ENCODE results near the gene TLCD1. TPM values are rescaled to one million over a fixed set of nuclear protein-coding genes. Genes with fewer than 3 reads are reported as not detected.

The TLCD1 gene
- total and polyA plus RNA-seq, 7 donors, result 0.68 to 2.4 (median 1.1) TPM; not detected in 1

- no peaks in the 10 kb centered on the region for H3K4me1 ChIP-seq
- ATAC-seq (no peak), DNase-seq (no peak)
- no peaks in the 10 kb centered on the region for H3K9me3 ChIP-seq
- H3K27ac ChIP-seq, result no peak overlapping the region
- no peak overlapping the region for H3K4me3 ChIP-seq
- H3K27me3 ChIP-seq (ENCODE audit: insufficient read depth in 3 of 3, low read length in 2 of 3), result no peaks in the 10 kb centered on the region
- TF ChIP-seq CTCF (IDR thresholded peaks at IDR 0.05), result no peak
- intact Hi-C loops (cut with DNase I), result no loop called here
- H3K36me3 ChIP-seq (ENCODE audit: insufficient read depth in 1 of 2, low read depth in 1 of 2), result peaks cover 40 to 100% of the 10 kb centered on the region in 2 donors
- 78 to 85% (median 81%) methylated on average over 4 of the region's 4 CpGs for WGBS, 3 donors
These were observed 39.7 kb downstream of the TLCD1 start for GRCh38 chr17:28686296-28686695.

GRCh38 chr17:28685366-28685765, 40.7 kb downstream of the TLCD1 start:
- Histone ChIP-seq H3K9me3 (no peaks in the 10 kb centered on the region), H3K36me3 (ENCODE audit: insufficient read depth in 1 of 2, low read depth in 1 of 2) (peaks cover 45 to 100% of the 10 kb centered on the region in 2 donors), H3K27ac (peak overlapping the region; percentile 10), H3K4me1 (no peaks in the 10 kb centered on the region), H3K27me3 (ENCODE audit: insufficient read depth in 3 of 3, low read length in 2 of 3) (no peaks in the 10 kb centered on the region), H3K4me3 (no peak overlapping the region)
- intact Hi-C loops (cut with DNase I), result no loop called here
- 89 to 90% (median 90%) methylated on average over 5 of the region's 5 CpGs for WGBS, 3 donors
- DNase-seq (no peak), ATAC-seq (no peak)
- TF ChIP-seq CTCF (IDR thresholded peaks at IDR 0.05), result no peak

GRCh38 chr17:28684963-28685362, 41.1 kb downstream of the TLCD1 start:
- H3K36me3 ChIP-seq (ENCODE audit: insufficient read depth in 1 of 2, low read depth in 1 of 2), result peaks cover 44 to 100% of the 10 kb centered on the region in 2 donors
- ATAC-seq (peak; percentile 75 to 92 (median 78)), DNase-seq (peak in 1 of 2 donors; percentile 66)
- H3K4me1 ChIP-seq, result no peaks in the 10 kb centered on the region
- peak; percentile 30 for TF ChIP-seq CTCF (IDR thresholded peaks at IDR 0.05)
- no peaks in the 10 kb centered on the region for H3K27me3 ChIP-seq (ENCODE audit: insufficient read depth in 3 of 3, low read length in 2 of 3)
- H3K9me3 ChIP-seq, result no peaks in the 10 kb centered on the region
- H3K27ac ChIP-seq, result peak overlapping the region; percentile 10
- no peak overlapping the region for H3K4me3 ChIP-seq
- intact Hi-C loops (cut with DNase I), result no loop called here
- WGBS, 3 donors, result 23 to 54% (median 43%) methylated on average over 3 of the region's 3 CpGs

GRCh38 chr17:28682655-28683054, 43.4 kb downstream of the TLCD1 start:
- Histone ChIP-seq H3K27me3 (ENCODE audit: insufficient read depth in 3 of 3, low read length in 2 of 3) (no peaks in the 10 kb centered on the region), H3K4me1 (no peaks in the 10 kb centered on the region), H3K36me3 (ENCODE audit: insufficient read depth in 1 of 2, low read depth in 1 of 2) (peaks cover 42 to 100% of the 10 kb centered on the region in 2 donors), H3K9me3 (no peaks in the 10 kb centered on the region), H3K27ac (no peak overlapping the region), H3K4me3 (no peak overlapping the region)
- intact Hi-C loops (cut with DNase I), result no loop called here
- WGBS, 3 donors, result 82 to 87% (median 82%) methylated on average over 11 of the region's 11 CpGs
- TF ChIP-seq CTCF (IDR thresholded peaks at IDR 0.05), result no peak
- DNase-seq (no peak), ATAC-seq (no peak)

GRCh38 chr17:28675980-28676379, 50.1 kb downstream of the TLCD1 start:
- intact Hi-C loops (cut with DNase I), result no loop called here
- H3K27ac ChIP-seq, result no peak overlapping the region
- ATAC-seq (no peak), DNase-seq (no peak)
- H3K9me3 ChIP-seq, result no peaks in the 10 kb centered on the region
- H3K4me3 ChIP-seq, result no peak overlapping the region
- no peak for TF ChIP-seq CTCF (IDR thresholded peaks at IDR 0.05)
- no peaks in the 10 kb centered on the region for H3K4me1 ChIP-seq
- 88 to 89% (median 89%) methylated on average over 7 of the region's 7 CpGs for WGBS, 3 donors
- no peaks in the 10 kb centered on the region for H3K27me3 ChIP-seq (ENCODE audit: insufficient read depth in 3 of 3, low read length in 2 of 3)
- H3K36me3 ChIP-seq (ENCODE audit: insufficient read depth in 1 of 2, low read depth in 1 of 2), result peaks cover 34 to 100% of the 10 kb centered on the region in 2 donors
